NCI-H1930 (cell line): ENCODE results near the gene FIZ1.
"Not testable (repeated sequence)": the region's sequence is repeated elsewhere in the genome, so short reads cannot be mapped to it uniquely, and the experiment has no call there.

Experiments used
- DNase-seq, 2 experiments: peaks; one replicate each; lab custom pipeline; 2025; lab: John Stamatoyannopoulos, UW

Gene FIZ1

DNA sequence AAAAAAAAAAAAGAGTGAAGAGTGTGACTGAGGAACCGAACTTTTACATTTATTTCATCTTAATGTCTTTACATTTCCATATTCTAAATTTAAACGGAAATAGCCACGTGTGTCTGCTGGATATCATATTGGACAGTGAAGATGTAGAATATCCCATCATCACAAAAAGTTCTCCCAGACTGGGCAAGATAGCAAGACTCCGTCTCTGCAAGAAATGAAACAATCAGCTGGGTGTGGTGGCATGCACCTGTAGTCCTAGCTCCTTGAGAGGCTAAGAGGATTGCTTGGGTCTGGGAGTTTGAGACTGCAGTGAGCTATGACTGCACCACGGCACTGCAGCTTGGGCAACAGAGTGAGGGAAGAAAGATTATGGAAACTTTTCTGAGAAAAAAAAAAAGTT, 22.6 kb downstream of the FIZ1 start:
- DNase-seq = no peak

DNA sequence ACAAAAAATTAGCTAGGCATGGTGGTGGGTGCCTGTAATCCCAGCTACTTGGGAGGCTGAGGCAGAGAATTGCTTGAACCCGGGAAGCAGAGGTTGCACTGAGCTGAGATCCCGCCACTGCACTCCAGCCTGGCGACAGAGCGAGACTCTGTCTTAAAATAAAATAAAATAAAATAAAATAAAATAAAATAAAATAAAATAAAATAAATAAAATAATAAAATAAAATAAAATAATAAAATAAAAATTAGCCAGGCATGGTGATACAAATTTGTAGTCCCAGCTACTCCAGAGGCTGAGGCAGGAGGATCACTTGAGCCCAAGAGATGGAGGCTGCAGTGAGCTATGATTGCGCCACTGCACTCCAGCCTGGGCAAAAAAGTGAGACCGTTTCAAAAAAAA, 25.4 kb downstream of the FIZ1 start:
- not testable (repeated sequence) for DNase-seq

DNA sequence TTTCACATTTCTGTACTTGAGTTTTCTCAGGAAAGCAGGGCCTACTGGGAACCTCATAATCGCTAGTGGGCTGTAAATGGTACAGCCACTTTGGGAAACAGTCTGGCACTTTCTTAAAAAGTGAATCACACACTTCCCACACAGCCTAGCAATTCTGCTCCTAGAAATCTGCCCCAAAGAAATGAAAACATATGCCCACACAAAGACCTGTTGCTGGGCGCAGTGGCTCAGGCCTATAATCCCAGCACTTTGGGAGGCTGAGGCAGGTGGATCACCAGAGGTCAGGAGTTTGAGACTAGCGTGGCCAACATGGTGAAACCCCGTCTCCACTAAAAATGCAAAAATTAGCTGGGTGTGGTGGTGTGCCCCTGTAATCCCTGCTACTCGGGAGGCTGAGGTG, 29.8 kb downstream of the FIZ1 start:
- DNase-seq = not testable (repeated sequence)

DNA sequence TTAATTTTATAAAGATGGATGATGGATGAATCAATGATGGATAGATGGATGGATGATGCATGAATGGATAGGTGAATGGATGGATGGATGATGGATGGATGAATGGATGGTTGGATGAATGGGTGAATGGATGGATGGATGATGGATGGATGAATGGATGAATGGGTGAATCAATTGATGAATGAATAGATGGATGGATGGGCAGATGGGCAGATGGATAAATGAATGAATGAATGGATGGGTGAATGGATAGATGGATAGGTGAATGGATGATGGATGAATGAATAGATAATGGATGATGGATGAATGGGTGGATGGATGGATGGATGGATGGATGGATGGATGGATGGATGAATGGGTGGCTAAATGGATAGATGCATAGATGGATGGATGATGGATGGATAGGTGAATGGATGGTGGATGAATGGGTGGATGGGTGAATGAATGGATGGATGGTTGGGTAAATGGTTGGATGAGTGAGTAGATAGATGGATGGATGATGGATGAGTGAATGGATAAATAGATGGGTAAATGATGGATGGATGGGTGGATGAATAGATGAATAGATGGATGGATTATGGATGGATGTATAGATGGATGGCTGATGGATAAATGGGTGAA, 31.5 kb downstream of the FIZ1 start:
- DNase-seq = no peak

DNA sequence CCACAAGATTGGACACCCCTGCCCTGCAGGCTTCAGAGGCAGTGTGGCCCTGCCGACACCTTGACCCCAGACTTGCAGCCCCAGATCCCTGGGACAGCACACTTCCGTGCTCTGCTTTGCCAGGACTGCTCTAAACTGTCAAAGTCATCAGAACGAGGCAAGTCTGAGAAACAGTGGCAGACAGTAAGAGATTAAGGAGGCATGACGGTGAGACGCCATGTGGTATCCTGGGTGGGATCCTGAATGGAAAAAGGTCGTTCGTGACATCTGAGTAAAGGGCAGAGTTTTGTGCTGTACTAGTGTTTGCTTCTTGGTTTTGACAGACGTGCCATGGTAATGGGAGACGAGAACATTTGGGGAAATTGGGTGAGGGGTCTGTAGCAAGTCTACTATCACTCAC, 32.5 kb downstream of the FIZ1 start:
- DNase-seq = no peak

DNA sequence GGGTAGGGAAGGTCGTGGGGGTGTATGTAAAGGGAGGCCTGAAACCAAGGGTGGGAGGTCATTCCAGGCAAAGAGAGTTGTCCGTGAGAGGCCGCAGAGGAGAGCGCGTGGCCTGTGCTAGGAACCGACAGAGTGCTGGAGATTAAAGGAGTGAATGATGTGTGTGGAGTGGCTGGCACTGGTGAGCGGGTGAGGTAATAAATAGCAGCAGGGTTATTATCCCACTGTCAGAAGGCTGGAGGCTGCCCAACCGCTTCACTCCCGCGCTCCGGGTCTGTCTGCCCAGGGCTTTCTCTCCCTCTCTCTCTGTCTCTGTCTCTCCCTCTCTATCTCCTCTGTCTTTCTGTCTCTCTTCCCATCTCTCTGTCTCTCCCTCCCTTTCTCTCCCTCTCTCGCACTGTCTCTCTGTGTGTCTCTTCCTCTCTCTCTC, 36.0 kb downstream of the FIZ1 start:
- no peak for DNase-seq

DNA sequence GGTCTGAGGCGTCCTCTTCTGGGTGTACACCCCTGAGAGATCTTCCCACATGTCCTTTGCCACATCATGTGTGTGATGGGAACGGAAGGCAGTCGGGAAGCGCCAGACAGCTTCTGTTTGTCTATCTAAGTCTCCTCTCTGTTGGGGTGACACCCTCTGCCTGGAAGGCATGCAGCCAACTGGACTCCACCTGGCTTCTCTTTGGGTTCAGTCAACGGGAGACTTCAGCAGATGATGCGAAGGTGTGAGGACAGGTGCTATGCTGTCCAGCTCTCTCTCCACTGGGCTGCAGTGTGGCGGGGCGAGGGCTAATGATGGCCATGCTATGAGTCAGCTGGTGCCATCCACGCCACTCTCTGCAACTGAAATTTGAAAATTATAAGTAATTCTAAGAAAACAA, 39.6 kb downstream of the FIZ1 start:
- no peak for DNase-seq

DNA sequence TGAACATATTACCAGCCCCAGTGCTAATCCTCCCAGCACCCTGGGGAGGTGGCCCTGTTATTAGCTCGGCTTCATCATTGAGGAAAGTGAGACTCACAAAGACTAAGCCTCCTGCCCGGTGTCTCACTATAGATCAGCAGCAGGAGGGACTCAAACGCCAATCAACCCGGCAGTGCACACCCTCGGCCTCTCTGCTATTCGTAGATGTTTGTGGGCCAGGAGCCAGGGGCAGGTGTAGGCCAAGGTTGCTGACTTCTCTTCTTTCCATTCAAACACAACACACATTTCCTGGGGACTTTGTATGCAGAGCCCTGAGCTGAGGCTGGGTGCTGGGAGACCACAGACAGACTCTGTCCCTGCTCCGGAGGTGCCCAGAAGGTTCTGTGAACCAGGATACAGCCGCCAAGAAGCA, 44.6 kb downstream of the FIZ1 start:
- DNase-seq = no peak

DNA sequence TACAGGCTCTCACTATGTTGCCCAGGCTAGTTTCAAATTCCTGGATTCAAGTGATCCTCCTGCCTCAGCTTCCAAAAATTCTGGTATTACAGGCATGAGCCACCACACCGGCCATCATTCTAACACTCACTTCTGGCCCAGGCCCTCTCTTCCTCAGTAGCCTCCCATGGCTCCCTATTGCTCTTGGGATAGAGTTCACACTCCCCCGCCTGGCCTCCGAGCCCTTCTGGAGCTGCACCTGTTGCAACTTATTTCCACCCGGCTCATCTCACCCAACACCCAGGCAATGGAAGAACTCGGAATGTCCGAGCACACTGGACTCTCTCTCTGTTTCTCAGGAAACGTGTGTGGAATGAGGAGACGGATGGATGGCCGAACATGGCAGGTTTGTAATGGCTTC, 45.0 kb downstream of the FIZ1 start:
- DNase-seq = no peak

DNA sequence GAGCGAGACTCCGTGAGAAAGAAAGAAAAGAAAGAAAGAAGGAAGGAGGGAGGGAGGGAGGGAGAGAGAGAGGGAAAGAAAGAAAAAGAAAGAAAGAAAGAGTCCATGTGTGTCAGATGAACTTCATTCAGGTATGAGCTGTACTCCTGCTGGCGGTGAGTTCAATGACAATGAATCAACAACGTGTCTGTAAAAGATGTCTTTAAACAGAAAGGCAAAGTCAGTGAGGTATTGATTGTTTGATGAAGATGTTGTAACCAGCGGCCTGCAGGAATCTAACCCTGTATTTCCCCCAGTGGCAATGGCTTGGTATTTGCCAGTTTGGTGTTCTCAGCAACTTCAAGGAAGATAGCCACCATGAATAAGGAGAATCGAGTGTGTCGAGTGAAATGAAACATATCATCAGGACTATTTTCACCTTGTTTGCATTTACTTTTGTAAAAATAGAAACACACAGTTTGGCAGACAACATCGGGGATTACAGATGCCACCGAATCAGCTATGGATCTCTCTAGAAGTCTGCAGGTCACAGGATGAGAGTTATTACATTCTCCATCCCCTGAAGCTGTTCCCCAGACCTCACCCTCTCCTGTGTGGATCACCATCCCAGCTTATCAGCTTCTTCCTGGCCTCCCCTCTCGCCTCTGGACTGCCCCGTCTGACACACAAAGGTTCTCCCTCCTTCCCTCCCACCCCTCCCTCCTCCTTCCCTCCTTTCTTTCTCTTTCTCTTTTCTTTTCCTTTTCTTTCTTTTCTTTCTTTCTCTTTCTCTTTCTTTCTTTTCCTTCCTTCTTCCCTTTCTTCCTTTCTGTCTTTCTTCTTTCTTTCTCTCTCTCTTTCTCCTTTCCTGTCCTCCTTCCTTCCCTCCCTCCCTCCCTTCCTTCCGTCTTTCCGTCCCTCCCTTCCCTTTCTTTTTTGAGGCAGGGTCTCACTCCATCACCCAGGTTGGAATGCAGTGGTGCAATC, 45.8 kb downstream of the FIZ1 start:
- DNase-seq = no peak

DNA sequence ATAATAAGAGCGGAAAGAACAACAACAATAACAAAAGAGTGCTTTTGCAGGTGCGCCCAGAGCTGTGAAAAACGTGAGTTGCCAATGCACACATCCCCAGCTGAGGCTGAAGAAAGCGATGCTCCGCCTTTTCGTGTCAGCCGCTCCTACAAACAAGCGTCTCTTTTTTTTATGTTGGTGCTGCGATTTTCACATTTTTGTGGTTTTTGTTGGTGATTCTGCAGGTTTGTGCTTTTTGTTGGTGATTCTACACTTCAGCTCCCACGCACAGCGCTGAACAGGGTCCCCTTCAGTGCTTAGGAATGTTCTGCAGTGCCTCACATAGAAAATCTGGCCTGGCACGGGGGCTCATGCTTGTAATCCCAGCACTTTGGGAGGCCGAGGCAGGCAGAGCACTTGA, 46.7 kb downstream of the FIZ1 start:
- no peak for DNase-seq

DNA sequence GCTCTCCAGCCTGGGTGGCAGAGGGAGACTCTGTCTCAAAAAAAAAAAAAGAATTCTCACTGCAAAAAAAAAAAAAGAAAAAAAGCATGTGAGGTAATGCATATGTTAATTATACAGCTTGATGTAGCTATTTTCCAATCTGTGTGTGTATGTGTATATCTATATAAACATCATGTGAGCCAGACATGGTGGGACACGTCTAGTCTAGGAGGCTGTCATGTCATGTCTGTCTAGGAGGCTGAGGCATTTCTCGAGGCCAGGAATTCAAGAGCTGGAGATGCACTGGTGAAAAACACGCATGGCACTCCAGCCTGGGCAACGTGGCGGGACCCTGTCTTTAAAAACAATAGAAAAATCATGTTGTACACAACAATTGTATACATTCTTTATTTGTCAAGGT, 47.1 kb downstream of the FIZ1 start:
- no peak for DNase-seq

DNA sequence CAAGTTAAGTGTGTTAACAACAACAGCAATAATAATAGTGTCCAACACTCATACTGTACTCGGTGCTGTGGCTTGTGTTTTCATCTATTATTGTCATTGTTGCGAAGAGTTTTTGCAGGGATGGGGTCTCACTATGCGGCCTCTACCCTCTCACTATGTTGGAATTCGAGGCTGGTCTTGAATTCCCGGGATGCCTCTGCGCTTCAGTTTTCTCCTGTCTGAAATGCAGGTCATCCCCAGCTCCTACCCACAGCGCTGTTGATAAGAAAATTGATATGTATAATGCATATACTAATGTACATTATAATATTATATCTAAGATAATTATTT, 49.0 kb downstream of the FIZ1 start:
- DNase-seq = no peak

DNA sequence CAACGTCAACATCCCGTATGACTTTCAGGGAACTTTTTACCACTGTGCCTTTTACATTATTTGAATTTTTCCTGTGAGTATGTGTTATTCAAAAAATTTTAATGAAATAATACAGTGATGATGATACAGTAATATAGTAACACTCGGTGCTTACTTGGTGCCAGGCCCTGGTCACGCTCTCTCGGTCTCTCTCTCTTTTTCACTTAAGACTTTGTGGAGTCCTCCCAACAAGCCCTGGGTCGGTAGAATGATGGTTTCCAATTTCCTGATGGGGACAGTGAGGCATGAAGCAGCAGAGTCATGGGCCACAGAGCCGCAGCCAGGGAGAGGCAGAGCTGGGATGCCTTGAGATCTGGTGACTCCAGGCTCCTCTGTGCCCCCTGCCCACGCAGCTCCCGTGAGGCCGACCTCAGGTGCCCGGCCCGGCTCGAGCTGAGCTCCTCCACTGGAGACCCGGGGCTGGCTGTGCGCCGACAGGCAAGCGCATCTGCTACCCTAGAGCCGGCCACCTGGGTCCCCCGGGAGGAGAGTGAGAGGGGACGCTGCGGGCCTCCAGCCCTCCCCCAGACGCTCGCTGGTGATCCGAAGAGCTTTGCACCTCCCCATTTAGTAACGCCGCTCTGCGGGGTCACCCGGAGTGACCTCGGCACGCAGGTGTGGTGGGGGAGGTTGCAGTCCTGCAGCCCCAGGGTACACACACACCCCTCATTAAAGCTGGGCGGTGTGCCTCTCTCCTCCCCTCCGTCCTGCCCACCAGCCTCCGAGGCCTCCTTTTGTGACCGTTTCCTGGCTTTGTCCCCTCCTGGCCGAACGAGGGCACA, 49.6 kb downstream of the FIZ1 start:
- peak in 1 of 2 experiments; percentile 48 for DNase-seq

DNA sequence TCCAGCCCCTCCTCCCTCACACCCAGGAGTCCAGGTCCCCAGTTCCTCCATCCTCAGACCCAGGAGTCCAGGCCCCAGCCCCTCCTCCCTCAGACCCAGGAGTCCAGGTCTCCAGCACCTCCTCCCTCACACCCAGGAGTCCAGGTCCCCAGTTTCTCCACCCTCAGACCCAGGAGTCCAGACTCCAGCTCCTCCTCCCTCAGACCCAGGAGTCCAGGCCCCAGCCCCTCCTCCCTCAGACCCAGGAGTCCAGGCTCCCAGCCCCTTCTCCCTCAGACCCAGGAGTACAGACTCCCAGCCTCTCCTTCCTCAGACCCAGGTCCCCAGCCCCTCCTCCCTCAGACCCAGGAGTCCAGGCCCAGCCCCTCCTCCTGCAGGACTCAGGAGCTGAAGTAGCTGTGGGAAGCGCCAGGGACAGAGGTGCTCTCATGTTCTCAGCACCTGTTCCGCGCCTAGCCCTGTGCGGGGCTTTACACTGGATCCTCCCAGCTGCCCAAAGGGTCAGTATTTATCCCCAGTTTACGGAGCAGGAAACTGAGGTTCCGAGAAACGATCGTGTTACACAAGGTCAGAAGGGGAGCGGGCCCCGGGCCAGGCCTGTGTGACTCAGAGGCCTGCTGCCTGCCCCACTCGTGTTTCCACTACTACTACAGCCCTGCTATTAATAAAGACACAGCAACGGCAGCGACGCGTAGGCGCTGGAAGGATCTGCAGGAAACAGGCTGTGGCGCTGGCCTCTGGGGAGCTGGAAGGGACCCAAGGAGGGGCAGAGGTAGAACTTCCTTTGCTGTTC, 52.3 kb downstream of the FIZ1 start:
- DNase-seq = no peak

DNA sequence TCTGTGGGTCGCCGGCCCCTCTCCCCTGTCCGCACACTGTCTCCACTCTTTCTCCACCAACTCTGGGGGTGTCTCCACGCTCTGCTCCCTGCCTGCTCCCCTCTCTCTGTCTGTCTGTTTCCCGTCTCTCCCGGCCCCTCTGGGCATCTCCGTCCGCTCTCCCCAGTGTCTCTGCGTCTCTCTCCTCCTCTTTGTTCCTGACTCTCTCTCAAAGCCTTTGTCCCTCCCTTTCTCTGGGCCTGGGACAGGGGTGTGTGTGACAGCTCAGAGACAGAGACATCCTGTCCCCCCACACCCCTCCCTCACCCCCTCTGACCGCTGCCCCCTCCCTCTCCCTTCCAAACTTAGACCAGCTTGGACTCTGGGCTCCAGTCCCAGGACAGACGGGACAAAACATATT, 53.3 kb downstream of the FIZ1 start:
- DNase-seq = no peak

DNA sequence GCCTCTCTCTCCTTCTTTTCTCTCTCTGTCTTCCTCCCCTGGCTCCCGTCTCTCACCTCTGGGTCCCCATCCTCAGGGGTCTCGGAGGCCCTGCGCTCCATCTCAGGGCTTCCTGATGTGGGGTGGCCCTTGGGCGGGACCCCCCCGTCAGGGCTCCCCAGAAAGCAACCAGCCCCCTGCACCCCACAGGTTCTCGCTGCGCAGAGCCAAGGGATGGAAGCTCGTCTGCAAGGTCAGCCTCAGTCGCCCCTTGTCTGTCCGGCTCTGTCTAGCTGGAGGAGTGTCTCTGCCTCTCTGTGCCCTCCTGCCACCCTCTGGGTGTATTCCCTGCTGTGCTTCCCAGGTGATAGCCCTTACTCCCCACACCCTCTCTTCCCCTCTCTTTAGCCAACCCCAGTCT, 53.9 kb downstream of the FIZ1 start, which contains the start of gene SBK3:
TSS of gene SBK3 (minus strand) at position 101 of the 400 bp plus-strand sequence. CDS start at position 101, 0 bp downstream.
- no peak for DNase-seq

DNA sequence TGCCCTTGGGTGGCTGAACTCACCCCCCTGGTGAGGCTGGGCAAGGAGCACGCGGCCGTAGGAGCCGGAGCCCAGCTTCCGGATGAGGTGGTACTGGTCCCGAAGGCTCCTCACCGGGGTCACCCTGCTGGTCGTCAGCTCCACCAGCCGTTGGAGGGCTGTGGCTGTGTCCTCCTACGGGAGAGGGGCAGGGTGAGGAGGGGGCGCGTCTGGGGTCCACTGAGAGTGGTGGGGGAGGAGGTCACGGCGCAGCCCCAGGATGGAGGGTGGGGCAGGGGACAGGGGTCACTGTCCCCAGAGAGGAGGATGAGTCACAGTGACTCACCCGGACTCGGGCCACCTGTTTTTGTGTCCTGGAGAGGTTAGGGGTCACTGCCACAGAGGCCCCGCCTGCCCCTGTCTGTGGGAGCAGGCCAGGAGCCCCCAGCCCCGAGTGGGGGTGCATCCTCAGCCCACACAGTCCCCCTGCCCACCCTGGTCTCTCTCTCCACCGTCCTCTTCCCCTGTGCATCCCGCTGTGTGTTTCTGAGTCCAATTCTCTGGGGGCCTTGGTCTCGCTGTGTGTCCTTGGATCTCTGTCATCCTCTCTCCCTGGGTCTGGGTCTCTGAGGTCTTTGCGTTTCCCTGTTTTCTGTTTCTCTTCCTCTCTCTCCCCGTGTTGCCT, 54.4 kb downstream of the FIZ1 start:
- DNase-seq = no peak

DNA sequence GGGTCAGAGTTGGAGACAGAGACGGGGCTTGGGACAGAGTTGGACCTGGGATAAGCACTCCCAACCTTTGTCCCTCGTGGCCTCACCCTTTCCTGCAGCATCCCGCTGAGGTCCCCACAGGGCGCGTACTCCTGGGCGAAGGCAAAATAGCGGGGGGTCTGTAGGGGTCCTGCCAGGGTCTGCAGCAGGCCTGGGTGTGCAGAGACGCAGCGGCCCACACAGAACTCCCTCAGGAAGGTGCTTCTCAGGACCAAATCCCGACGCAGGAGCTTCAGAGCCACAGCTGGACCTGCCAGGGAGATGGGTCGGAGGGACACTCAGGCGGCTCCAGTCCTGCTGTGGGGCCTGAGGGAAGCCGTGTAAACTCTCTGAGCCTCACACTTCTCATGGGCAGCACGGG, 55.3 kb downstream of the FIZ1 start:
- DNase-seq = no peak

DNA sequence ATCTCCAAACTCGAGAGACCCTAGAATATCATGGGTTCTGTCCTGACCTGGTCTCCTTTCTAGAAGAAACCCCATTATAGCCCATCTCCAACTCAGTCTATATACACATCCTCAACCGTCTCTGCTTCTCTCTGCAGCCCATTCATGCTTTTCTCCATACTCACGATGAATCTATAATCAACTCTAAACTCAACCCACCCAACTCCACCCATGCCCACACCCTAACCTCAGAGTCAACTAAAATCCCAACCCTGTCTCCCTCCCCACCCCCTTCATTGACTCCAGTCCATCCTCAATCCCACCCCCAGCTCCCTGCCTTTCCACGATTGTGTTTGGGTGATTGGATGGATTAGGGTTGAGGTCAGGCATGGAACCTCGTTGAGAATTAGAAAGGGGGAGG, 55.8 kb downstream of the FIZ1 start:
- DNase-seq = no peak

DNA sequence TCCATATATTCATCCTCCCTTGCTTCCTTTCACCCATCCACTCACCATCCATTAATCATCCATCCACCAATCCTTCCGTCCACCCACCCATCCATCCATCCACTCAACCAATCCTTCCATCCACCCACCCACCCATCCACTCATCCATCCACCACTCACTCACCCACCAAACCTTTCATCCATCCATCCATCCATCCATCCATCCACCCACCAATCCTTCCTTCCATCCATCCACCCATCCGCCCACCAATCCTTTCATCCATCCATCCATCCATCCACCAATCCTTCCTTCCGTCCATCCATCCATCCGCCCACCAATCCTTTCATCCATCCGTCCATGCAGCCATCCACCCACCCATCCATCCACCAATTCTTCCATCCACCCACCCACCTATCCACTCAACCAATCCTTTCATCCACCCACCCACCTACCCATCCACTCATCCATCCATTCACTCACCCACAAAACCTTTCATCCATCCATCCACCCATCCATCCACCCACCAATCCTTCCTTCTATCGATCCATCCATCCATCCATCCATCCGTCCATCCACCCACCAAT, 56.9 kb downstream of the FIZ1 start:
- DNase-seq = no peak
